ENCODE data around the gene SPOCK1. TPM values are rescaled to one million over a fixed set of nuclear protein-coding genes. Genes with fewer than 3 reads are reported as not detected.

Gene SPOCK1
- total and polyA plus RNA-seq, 4 donors, result 0.48 to 4.5 (median 0.69) TPM

GRCh38 chr5:137450759-137451158, 48.4 kb downstream of the SPOCK1 start:
- H3K36me3 ChIP-seq (ENCODE audit: control insufficient read depth in 4 of 4, insufficient read depth in 4 of 4, low read length in 4 of 4), result no peaks in the 10 kb centered on the region
- 64 to 66% methylated on average over 3 of the region's 3 CpGs for WGBS, 2 donors
- no peak for TF ChIP-seq CTCF (IDR thresholded peaks at IDR 0.05; ENCODE audit: control extremely low read depth, extremely low read depth)
- H3K9ac ChIP-seq (ENCODE audit: insufficient read depth in 1 of 2, low read length in 2 of 2), result no peak overlapping the region
- no peak overlapping the region for H3K27ac ChIP-seq (ENCODE audit: low read depth in 1 of 2, low read length in 1 of 2)
- H3K4me3 ChIP-seq, result no peak overlapping the region
- DNase-seq (no peak), ATAC-seq (ENCODE audit: insufficient read depth, low FRiP score) (no peak)
- H3K27me3 ChIP-seq (ENCODE audit: control insufficient read depth in 3 of 3, insufficient read depth in 3 of 3, low read length in 2 of 3), result no peaks in the 10 kb centered on the region
- H3K4me1 ChIP-seq (ENCODE audit: control insufficient read depth in 5 of 5, insufficient read depth in 5 of 5, low read length in 5 of 5), result no peaks in the 10 kb centered on the region
- H3K9me3 ChIP-seq (ENCODE audit: control insufficient read depth in 4 of 4, insufficient read depth in 3 of 4, low read length in 3 of 4), result no peaks in the 10 kb centered on the region

- no peaks in the 10 kb centered on the region for H3K9me3 ChIP-seq (ENCODE audit: control insufficient read depth in 4 of 4, insufficient read depth in 3 of 4, low read length in 3 of 4)
- no peaks in the 10 kb centered on the region for H3K4me1 ChIP-seq (ENCODE audit: control insufficient read depth in 5 of 5, insufficient read depth in 5 of 5, low read length in 5 of 5)
- DNase-seq (no peak), ATAC-seq (ENCODE audit: insufficient read depth, low FRiP score) (no peak)
- H3K4me3 ChIP-seq, result no peak overlapping the region
- WGBS, 2 donors, result 48 to 60% methylated on average over 3 of the region's 3 CpGs
- TF ChIP-seq CTCF (IDR thresholded peaks at IDR 0.05; ENCODE audit: control extremely low read depth, extremely low read depth), result no peak
- peaks cover 0 to 6% (median 0%) of the 10 kb centered on the region in 3 donors for H3K27me3 ChIP-seq (ENCODE audit: control insufficient read depth in 3 of 3, insufficient read depth in 3 of 3, low read length in 2 of 3)
- no peak overlapping the region for H3K27ac ChIP-seq (ENCODE audit: low read depth in 1 of 2, low read length in 1 of 2)
- no peaks in the 10 kb centered on the region for H3K36me3 ChIP-seq (ENCODE audit: control insufficient read depth in 4 of 4, insufficient read depth in 4 of 4, low read length in 4 of 4)
- H3K9ac ChIP-seq (ENCODE audit: insufficient read depth in 1 of 2, low read length in 2 of 2), result no peak overlapping the region
Observed at GRCh38 chr5:137448868-137449267, 50.3 kb downstream of the SPOCK1 start.

GRCh38 chr5:137446615-137447014, 52.5 kb downstream of the SPOCK1 start:
- Histone ChIP-seq H3K36me3 (ENCODE audit: control insufficient read depth in 4 of 4, insufficient read depth in 4 of 4, low read length in 4 of 4) (no peaks in the 10 kb centered on the region), H3K27me3 (ENCODE audit: control insufficient read depth in 3 of 3, insufficient read depth in 3 of 3, low read length in 2 of 3) (peaks cover 0 to 10% (median 0%) of the 10 kb centered on the region in 3 donors), H3K4me1 (ENCODE audit: control insufficient read depth in 5 of 5, insufficient read depth in 5 of 5, low read length in 5 of 5) (no peaks in the 10 kb centered on the region), H3K9me3 (ENCODE audit: control insufficient read depth in 4 of 4, insufficient read depth in 3 of 4, low read length in 3 of 4) (no peaks in the 10 kb centered on the region), H3K27ac (ENCODE audit: low read depth in 1 of 2, low read length in 1 of 2) (no peak overlapping the region), H3K4me3 (no peak overlapping the region), H3K9ac (ENCODE audit: insufficient read depth in 1 of 2, low read length in 2 of 2) (no peak overlapping the region)
- TF ChIP-seq CTCF (IDR thresholded peaks at IDR 0.05; ENCODE audit: control extremely low read depth, extremely low read depth), result no peak
- WGBS, 2 donors, result 70 to 77% methylated on average over 4 of the region's 4 CpGs
- no peak for ATAC-seq (ENCODE audit: insufficient read depth, low FRiP score)
- DNase-seq, result no peak

- no peaks in the 10 kb centered on the region for H3K4me1 ChIP-seq (ENCODE audit: control insufficient read depth in 5 of 5, insufficient read depth in 5 of 5, low read length in 5 of 5)
- H3K4me3 ChIP-seq, result no peak overlapping the region
- no peak for TF ChIP-seq CTCF (IDR thresholded peaks at IDR 0.05; ENCODE audit: control extremely low read depth, extremely low read depth)
- 67 to 77% methylated on average over 1 of the region's 1 CpG for WGBS, 2 donors
- H3K27ac ChIP-seq (ENCODE audit: low read depth in 1 of 2, low read length in 1 of 2), result no peak overlapping the region
- DNase-seq (no peak), ATAC-seq (ENCODE audit: insufficient read depth, low FRiP score) (no peak)
- no peaks in the 10 kb centered on the region for H3K36me3 ChIP-seq (ENCODE audit: control insufficient read depth in 4 of 4, insufficient read depth in 4 of 4, low read length in 4 of 4)
- H3K9ac ChIP-seq (ENCODE audit: insufficient read depth in 1 of 2, low read length in 2 of 2), result no peak overlapping the region
- peaks cover 0 to 10% (median 0%) of the 10 kb centered on the region in 3 donors for H3K27me3 ChIP-seq (ENCODE audit: control insufficient read depth in 3 of 3, insufficient read depth in 3 of 3, low read length in 2 of 3)
- no peaks in the 10 kb centered on the region for H3K9me3 ChIP-seq (ENCODE audit: control insufficient read depth in 4 of 4, insufficient read depth in 3 of 4, low read length in 3 of 4)
Observed at GRCh38 chr5:137446151-137446550, 53.0 kb downstream of the SPOCK1 start.
